Skeletal muscle tissue (tissue), 4 donors: ENCODE measurements around the gene TNFRSF13B. TPM values are rescaled to one million over a fixed set of nuclear protein-coding genes. Genes with fewer than 3 reads are reported as not detected.

Experiments used
- H3K27ac ChIP-seq: one replicate; pipeline ENCODE4 v1.7.0; 2013; ENCODE audit warnings: mild to moderate bottlenecking, low read depth, low read length, inconsistent platforms
- H3K27me3 ChIP-seq, 3 donors: one replicate each; pipeline ENCODE4 v1.7.0; 2013; ENCODE audit warnings: low read length in 3 of 3; ENCODE audit not compliant: control insufficient read depth in 3 of 3, insufficient read depth in 3 of 3
- H3K36me3 ChIP-seq, 3 donors: one replicate each; pipeline ENCODE4 v1.7.0; 2013; ENCODE audit warnings: low read length in 3 of 3; ENCODE audit not compliant: control insufficient read depth in 3 of 3, insufficient read depth in 3 of 3
- H3K4me1 ChIP-seq, 3 donors: one replicate each; pipeline ENCODE4 v1.7.0; 2013; ENCODE audit warnings: low read length in 3 of 3, mild to moderate bottlenecking in 3 of 3; ENCODE audit not compliant: control insufficient read depth in 3 of 3, insufficient read depth in 3 of 3
- H3K4me3 ChIP-seq, 3 donors: one replicate each; pipeline ENCODE4 v1.7.0; 2013; ENCODE audit warnings: low read length in 3 of 3
- H3K9ac ChIP-seq, 3 donors: one replicate each; pipeline ENCODE4 v1.7.0; 2013; ENCODE audit warnings: low read length in 3 of 3, mild to moderate bottlenecking in 3 of 3, moderate library complexity in 2 of 3, low read depth in 1 of 3
- H3K9me3 ChIP-seq, 3 donors: one replicate each; pipeline ENCODE4 v1.7.0; 2013; ENCODE audit warnings: low read length in 3 of 3; ENCODE audit not compliant: control insufficient read depth in 3 of 3
- total RNA-seq: library from RNA; depleted of rRNA; stranded (reverse); fragments of >200 nt; gene quantifications from one replicate; pipeline ENCODE4 v1.2.3, GENCODE V29; 2014
- donor health status: Osteomylitis.

The TNFRSF13B gene
- not detected for total RNA-seq

- no peak within 1 kb of the TSS for H3K9ac ChIP-seq
- H3K4me1 ChIP-seq: no peaks in the 10 kb centered on the region
- H3K4me3 ChIP-seq: no peak within 1 kb of the TSS
- no peaks in the 10 kb centered on the region for H3K36me3 ChIP-seq
- H3K27ac ChIP-seq: no peak within 1 kb of the TSS
- H3K9me3 ChIP-seq: no peaks in the 10 kb centered on the region
- H3K27me3 ChIP-seq: peaks cover 0 to 6% (median 2%) of the 10 kb centered on the region in 3 donors
Measured at GRCh38 chr17:16971458-16972338, at the start of gene TNFRSF13B. Gene TNFRSF13B, minus strand, starts transcription at chr17:16972118. Its CDS starts 43 bp downstream, at chr17:16972075.

GRCh38 chr17:17021194-17021863 is 49.4 kb upstream of the TNFRSF13B start:
- Histone ChIP-seq H3K9me3 (no peaks in the 10 kb centered on the region), H3K27ac (no peak overlapping the region), H3K36me3 (no peaks in the 10 kb centered on the region), H3K9ac (no peak overlapping the region), H3K4me1 (peaks cover 6 to 14% (median 10%) of the 10 kb centered on the region in 3 donors), H3K4me3 (no peak overlapping the region), H3K27me3 (no peaks in the 10 kb centered on the region)

GRCh38 chr17:17020821-17021193 is 48.9 kb upstream of the TNFRSF13B start:
- H3K4me3 ChIP-seq: no peak overlapping the region
- H3K27me3 ChIP-seq: no peaks in the 10 kb centered on the region
- peaks cover 6 to 14% (median 10%) of the 10 kb centered on the region in 3 donors for H3K4me1 ChIP-seq
- H3K36me3 ChIP-seq: no peaks in the 10 kb centered on the region
- H3K9ac ChIP-seq: no peak overlapping the region
- no peaks in the 10 kb centered on the region for H3K9me3 ChIP-seq
- H3K27ac ChIP-seq: no peak overlapping the region

GRCh38 chr17:17019891-17020456 is 48.1 kb upstream of the TNFRSF13B start:
- H3K4me1 ChIP-seq: peaks cover 3 to 10% (median 9%) of the 10 kb centered on the region in 3 donors
- H3K9ac ChIP-seq: no peak overlapping the region
- H3K36me3 ChIP-seq: no peaks in the 10 kb centered on the region
- no peaks in the 10 kb centered on the region for H3K27me3 ChIP-seq
- no peaks in the 10 kb centered on the region for H3K9me3 ChIP-seq
- no peak overlapping the region for H3K4me3 ChIP-seq
- H3K27ac ChIP-seq: no peak overlapping the region

- H3K27ac ChIP-seq: no peak overlapping the region
- H3K4me3 ChIP-seq: no peak overlapping the region
- H3K9ac ChIP-seq: no peak overlapping the region
- H3K4me1 ChIP-seq: peaks cover 3 to 10% (median 9%) of the 10 kb centered on the region in 3 donors
- no peaks in the 10 kb centered on the region for H3K27me3 ChIP-seq
- no peaks in the 10 kb centered on the region for H3K36me3 ChIP-seq
- H3K9me3 ChIP-seq: no peaks in the 10 kb centered on the region
Measured at GRCh38 chr17:17019430-17019762, 47.5 kb upstream of the TNFRSF13B start.

- Histone ChIP-seq H3K4me3 (no peak overlapping the region), H3K36me3 (no peaks in the 10 kb centered on the region), H3K9me3 (no peaks in the 10 kb centered on the region), H3K4me1 (peaks cover 3 to 10% (median 9%) of the 10 kb centered on the region in 3 donors), H3K27ac (no peak overlapping the region), H3K9ac (no peak overlapping the region), H3K27me3 (no peaks in the 10 kb centered on the region)
Measured at GRCh38 chr17:17018612-17019429, 46.9 kb upstream of the TNFRSF13B start.

- no peaks in the 10 kb centered on the region for H3K36me3 ChIP-seq
- H3K4me3 ChIP-seq: no peak overlapping the region
- H3K9me3 ChIP-seq: no peaks in the 10 kb centered on the region
- peaks cover 3 to 10% (median 9%) of the 10 kb centered on the region in 3 donors for H3K4me1 ChIP-seq
- H3K27ac ChIP-seq: no peak overlapping the region
- H3K27me3 ChIP-seq: no peaks in the 10 kb centered on the region
- H3K9ac ChIP-seq: no peak overlapping the region
Measured at GRCh38 chr17:17018021-17018441, 46.1 kb upstream of the TNFRSF13B start.

- peaks cover 3 to 10% (median 9%) of the 10 kb centered on the region in 3 donors for H3K4me1 ChIP-seq
- no peak overlapping the region for H3K4me3 ChIP-seq
- H3K36me3 ChIP-seq: no peaks in the 10 kb centered on the region
- no peaks in the 10 kb centered on the region for H3K27me3 ChIP-seq
- no peak overlapping the region for H3K9ac ChIP-seq
- no peak overlapping the region for H3K27ac ChIP-seq
- no peaks in the 10 kb centered on the region for H3K9me3 ChIP-seq
Measured at GRCh38 chr17:17017343-17018014, 45.6 kb upstream of the TNFRSF13B start.
